Progenitor cell of endocrine pancreas (in vitro differentiated cells): ENCODE data around the gene NATD1. TPM values are rescaled to one million over a fixed set of nuclear protein-coding genes. Genes with fewer than 3 reads are reported as not detected.

Source experiments
- DNase-seq: peaks from one replicate; pipeline ENCODE4 v3.0.0; 2021; ENCODE audit warnings: low spot score; ENCODE audit not compliant: unreplicated experiment
- H3K27ac Mint-ChIP-seq: 2 replicates; pipeline ENCODE4 v1.8.0; 2021; ENCODE audit warnings: mild to moderate bottlenecking, moderate library complexity, mixed read lengths
- H3K27me3 Mint-ChIP-seq: 2 replicates; pipeline ENCODE4 v1.8.0; 2021; ENCODE audit warnings: mixed read lengths
- H3K36me3 Mint-ChIP-seq: 2 replicates; pipeline ENCODE4 v1.8.0; 2022; ENCODE audit warnings: mixed read lengths; ENCODE audit not compliant: insufficient read depth
- H3K4me1 Mint-ChIP-seq: 2 replicates; pipeline ENCODE4 v1.8.0; 2021; ENCODE audit warnings: low read depth, mixed read lengths
- H3K4me3 Mint-ChIP-seq: 2 replicates; pipeline ENCODE4 v1.8.0; 2021; ENCODE audit warnings: low read depth, mild to moderate bottlenecking, moderate library complexity, mixed read lengths
- H3K9me3 Mint-ChIP-seq: 2 replicates; pipeline ENCODE4 v1.8.0; 2021; ENCODE audit warnings: low read depth, mixed read lengths
- CTCF ChIP-seq: fragments of 200-600 bp; sonication (generic); IDR thresholded peaks from one replicate; pipeline ENCODE4 v1.5.0; 2021; ENCODE audit warnings: antibody characterized with exemption, mild to moderate bottlenecking; ENCODE audit not compliant: unreplicated experiment
- total RNA-seq: library from RNA; stranded (reverse); gene quantifications from 2 replicates; pipeline ENCODE4 v1.2.1, GENCODE V29; 2021

NATD1 gene
- total RNA-seq, 1 donor from 2014 or later: 13.5 TPM

GRCh38 chr17:21243516-21244303 lies 9.5 kb downstream of the NATD1 start:
- Mint-ChIP-seq H3K9me3 (no peaks in the 10 kb centered on the region), H3K27me3 (no peaks in the 10 kb centered on the region), H3K27ac (no peak overlapping the region), H3K4me3 (no peak overlapping the region), H3K36me3 (no peaks in the 10 kb centered on the region), H3K4me1 (no peaks in the 10 kb centered on the region)
- no peak for TF ChIP-seq CTCF
- DNase-seq: no peak

GRCh38 chr17:21242780-21243515 lies 10.3 kb downstream of the NATD1 start:
- H3K4me3 Mint-ChIP-seq: no peak overlapping the region
- no peak for DNase-seq
- no peaks in the 10 kb centered on the region for H3K9me3 Mint-ChIP-seq
- no peak overlapping the region for H3K27ac Mint-ChIP-seq
- no peaks in the 10 kb centered on the region for H3K36me3 Mint-ChIP-seq
- H3K27me3 Mint-ChIP-seq: no peaks in the 10 kb centered on the region
- TF ChIP-seq CTCF: no peak
- H3K4me1 Mint-ChIP-seq: no peaks in the 10 kb centered on the region

GRCh38 chr17:21242026-21242697 lies 11.0 kb downstream of the NATD1 start:
- no peak for TF ChIP-seq CTCF
- no peaks in the 10 kb centered on the region for H3K36me3 Mint-ChIP-seq
- no peak for DNase-seq
- no peak overlapping the region for H3K4me3 Mint-ChIP-seq
- peaks cover 3% of the 10 kb centered on the region for H3K27me3 Mint-ChIP-seq
- no peaks in the 10 kb centered on the region for H3K4me1 Mint-ChIP-seq
- no peaks in the 10 kb centered on the region for H3K9me3 Mint-ChIP-seq
- H3K27ac Mint-ChIP-seq: no peak overlapping the region

- Mint-ChIP-seq H3K4me3 (no peak overlapping the region), H3K9me3 (no peaks in the 10 kb centered on the region), H3K36me3 (no peaks in the 10 kb centered on the region), H3K4me1 (no peaks in the 10 kb centered on the region), H3K27me3 (peaks cover 3% of the 10 kb centered on the region), H3K27ac (no peak overlapping the region)
- no peak for TF ChIP-seq CTCF
- DNase-seq: no peak
Measured at GRCh38 chr17:21241564-21241963, 11.6 kb downstream of the NATD1 start.

GRCh38 chr17:21240369-21241055 lies 12.7 kb downstream of the NATD1 start:
- Mint-ChIP-seq H3K36me3 (no peaks in the 10 kb centered on the region), H3K9me3 (no peaks in the 10 kb centered on the region), H3K27me3 (peaks cover 3% of the 10 kb centered on the region), H3K4me1 (no peaks in the 10 kb centered on the region), H3K27ac (no peak overlapping the region), H3K4me3 (no peak overlapping the region)
- no peak for DNase-seq
- TF ChIP-seq CTCF: no peak
